C4-2B (cell line): ENCODE data around the gene SPTLC2.
"Not testable (repeated sequence)": the region's sequence is repeated elsewhere in the genome, so short reads cannot be mapped to it uniquely, and the experiment has no call there.

Experiments
- H3K27ac ChIP-seq: fragments of 450-650 bp; 2 replicates; pipeline ENCODE4 v1.5.1; 2017
- CTCF ChIP-seq: fragments of 450-650 bp; conservative IDR thresholded peaks from 2 replicates; pipeline ENCODE4 v1.5.1; 2017; ENCODE audit warnings: mild to moderate bottlenecking
- ZFX ChIP-seq: fragments of 450-650 bp; IDR thresholded peaks from 2 replicates; pipeline ENCODE4 v1.6.1; 2017

Gene SPTLC2

GRCh38 chr14:77640756-77641533 lies 24.5 kb upstream of the SPTLC2 start:
- TF ChIP-seq ZFX (no peak), CTCF (no peak)
- H3K27ac ChIP-seq: no peak overlapping the region

- H3K27ac ChIP-seq: no peak overlapping the region
- TF ChIP-seq ZFX (no peak), CTCF (no peak)
These were observed 22.3 kb upstream of the SPTLC2 start for GRCh38 chr14:77638771-77639171.

GRCh38 chr14:77635869-77636268 lies 19.4 kb upstream of the SPTLC2 start:
- not testable (repeated sequence) for H3K27ac ChIP-seq

GRCh38 chr14:77635466-77635865 lies 19.0 kb upstream of the SPTLC2 start:
- H3K27ac ChIP-seq: not testable (repeated sequence)

- no peak overlapping the region for H3K27ac ChIP-seq
- TF ChIP-seq ZFX (no peak), CTCF (no peak)
These were observed 13.7 kb upstream of the SPTLC2 start for GRCh38 chr14:77630111-77630510.

GRCh38 chr14:77625360-77625759 lies 8.9 kb upstream of the SPTLC2 start:
- TF ChIP-seq CTCF (no peak), ZFX (no peak)
- H3K27ac ChIP-seq: no peak overlapping the region

- TF ChIP-seq ZFX (no peak), CTCF (no peak)
- no peak overlapping the region for H3K27ac ChIP-seq
These were observed 6.8 kb upstream of the SPTLC2 start for GRCh38 chr14:77623201-77623600.

- H3K27ac ChIP-seq: no peak overlapping the region
- TF ChIP-seq ZFX (no peak), CTCF (no peak)
These were observed 6.0 kb upstream of the SPTLC2 start for GRCh38 chr14:77622366-77622961.
